ENCODE measurements around the gene POP7. TPM values are rescaled to one million over a fixed set of nuclear protein-coding genes. Genes with fewer than 3 reads are reported as not detected.

The POP7 gene
- total and polyA plus RNA-seq, 2 of the 4 experiments (the other 2 are of a cell fraction), result 14.9 to 38.0 TPM

- no peak for TF ChIP-seq RCOR1 (IDR thresholded peaks at IDR 0.05; ENCODE audit: insufficient replicate concordance, low read length)
- TF ChIP-seq, protein P1, sequence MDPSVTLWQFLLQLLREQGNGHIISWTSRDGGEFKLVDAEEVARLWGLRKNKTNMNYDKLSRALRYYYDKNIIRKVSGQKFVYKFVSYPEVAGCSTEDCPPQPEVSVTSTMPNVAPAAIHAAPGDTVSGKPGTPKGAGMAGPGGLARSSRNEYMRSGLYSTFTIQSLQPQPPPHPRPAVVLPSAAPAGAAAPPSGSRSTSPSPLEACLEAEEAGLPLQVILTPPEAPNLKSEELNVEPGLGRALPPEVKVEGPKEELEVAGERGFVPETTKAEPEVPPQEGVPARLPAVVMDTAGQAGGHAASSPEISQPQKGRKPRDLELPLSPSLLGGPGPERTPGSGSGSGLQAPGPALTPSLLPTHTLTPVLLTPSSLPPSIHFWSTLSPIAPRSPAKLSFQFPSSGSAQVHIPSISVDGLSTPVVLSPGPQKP (IDR thresholded peaks at IDR 0.05; ENCODE audit: borderline replicate concordance, low read depth, low read length), result no peak
- no peak for TF ChIP-seq BHLHE40 (IDR thresholded peaks at IDR 0.05; ENCODE audit: low read depth, low read length)
These were observed 31.9 kb upstream of the POP7 start (continued) for GRCh38 chr7:100673942-100674410.

All from IMR-90 (cell line).